ENCODE measurements around the gene MYCBPAP. TPM values are rescaled to one million over a fixed set of nuclear protein-coding genes. Genes with fewer than 3 reads are reported as not detected.

The MYCBPAP gene
- total RNA-seq, 1 experiment from 2014 or later, result 0.19 TPM

GRCh38 chr17:50562242-50563091 lies 54.2 kb downstream of the MYCBPAP start:
- no TSS peak for BruUV-seq (replicated peaks)
- ChIA-PET POLR2A (interaction anchor here (0.7 to 1.2 kb wide), 3 partner anchors 12 to 74 kb away, joined by 3 read pairs; no protein-coding TSS in a partner anchor), CTCF (interaction anchor here (0.5 to 1.5 kb wide), 8 partner anchors 11 to 99 kb away, joined by 3 to 5 read pairs (median 3); partner anchors contain the start of gene SPATA20)
- no peaks in the 10 kb centered on the region for H3K36me3 Mint-ChIP-seq (ENCODE audit: insufficient read depth, unreplicated experiment)
- intact Hi-C loops (cut with micrococcal nuclease), result no loop called here
- no peak overlapping the region for H3K27ac Mint-ChIP-seq (ENCODE audit: low read depth, unreplicated experiment)
- H3K27me3 Mint-ChIP-seq (ENCODE audit: insufficient read depth, unreplicated experiment), result peaks cover 58% of the 10 kb centered on the region
- no peaks in the 10 kb centered on the region for H3K4me1 Mint-ChIP-seq (ENCODE audit: insufficient read depth, unreplicated experiment)
- H3K4me3 Mint-ChIP-seq (ENCODE audit: unreplicated experiment), result no peak overlapping the region
- no peaks in the 10 kb centered on the region for H3K9me3 Mint-ChIP-seq (ENCODE audit: unreplicated experiment)
- no peak for TF ChIP-seq CTCF (IDR thresholded peaks at IDR 0.05; ENCODE audit: unreplicated experiment)
- DNase-seq (ENCODE audit: unreplicated experiment), result no peak

- H3K9me3 Mint-ChIP-seq (ENCODE audit: unreplicated experiment), result no peaks in the 10 kb centered on the region
- no peaks in the 10 kb centered on the region for H3K4me1 Mint-ChIP-seq (ENCODE audit: insufficient read depth, unreplicated experiment)
- BruUV-seq (replicated peaks), result no TSS peak
- ChIA-PET POLR2A (interaction anchor here (0.7 to 1.2 kb wide), 3 partner anchors 11 to 74 kb away, joined by 3 read pairs; no protein-coding TSS in a partner anchor), CTCF (interaction anchor here (0.5 to 1.5 kb wide), 9 partner anchors 12 to 512 kb away, joined by 3 to 5 read pairs (median 3); partner anchors contain the start of gene SPATA20)
- no peak for DNase-seq (ENCODE audit: unreplicated experiment)
- peaks cover 65% of the 10 kb centered on the region for H3K27me3 Mint-ChIP-seq (ENCODE audit: insufficient read depth, unreplicated experiment)
- no peak overlapping the region for H3K4me3 Mint-ChIP-seq (ENCODE audit: unreplicated experiment)
- intact Hi-C loops (cut with micrococcal nuclease), result no loop called here
- TF ChIP-seq CTCF (IDR thresholded peaks at IDR 0.05; ENCODE audit: unreplicated experiment), result no peak
- no peak overlapping the region for H3K27ac Mint-ChIP-seq (ENCODE audit: low read depth, unreplicated experiment)
- H3K36me3 Mint-ChIP-seq (ENCODE audit: insufficient read depth, unreplicated experiment), result no peaks in the 10 kb centered on the region
Measured at GRCh38 chr17:50563092-50563511, 54.9 kb downstream of the MYCBPAP start.

- BruUV-seq (replicated peaks), result no TSS peak
- ChIA-PET CTCF (interaction anchor here (1.0 kb wide), 1 partner anchor 63 kb away, joined by 3 read pairs; no protein-coding TSS in a partner anchor), POLR2A (no interaction called here)
- Mint-ChIP-seq H3K36me3 (ENCODE audit: insufficient read depth, unreplicated experiment) (no peaks in the 10 kb centered on the region), H3K27me3 (ENCODE audit: insufficient read depth, unreplicated experiment) (peaks cover 68% of the 10 kb centered on the region), H3K4me1 (ENCODE audit: insufficient read depth, unreplicated experiment) (no peaks in the 10 kb centered on the region), H3K4me3 (ENCODE audit: unreplicated experiment) (no peak overlapping the region), H3K27ac (ENCODE audit: low read depth, unreplicated experiment) (no peak overlapping the region), H3K9me3 (ENCODE audit: unreplicated experiment) (no peaks in the 10 kb centered on the region)
- TF ChIP-seq CTCF (IDR thresholded peaks at IDR 0.05; ENCODE audit: unreplicated experiment), result no peak
- intact Hi-C loops (cut with micrococcal nuclease), result no loop called here
- no peak for DNase-seq (ENCODE audit: unreplicated experiment)
Measured at GRCh38 chr17:50564916-50565315, 56.7 kb downstream of the MYCBPAP start.

Data from MCF 10A (cell line).